Adrenal gland (tissue), 12 donors: Measurements from ENCODE around the gene RPTOR. TPM values are rescaled to one million over a fixed set of nuclear protein-coding genes. Genes with fewer than 3 reads are reported as not detected.

Source experiments
- DNase-seq, 7 donors: peaks; one replicate each; pipeline ENCODE4 v3.0.0-alpha.2; 2019 to 2020
- H3K27ac ChIP-seq, 5 donors: fragments of 200-600 bp; sonication (generic) in 4 of 5; 1 replicate in 3 of 5; 2 replicates in 2 of 5; pipeline versions ENCODE4 v1.5.1 to v1.8.0; 2016 to 2020; ENCODE audit warnings: mild to moderate bottlenecking in 1 of 5
- H3K27me3 ChIP-seq: fragments of 200-600 bp; 2 replicates; pipeline ENCODE4 v1.8.0; 2021
- H3K36me3 ChIP-seq, 2 donors: fragments of 200-600 bp; replicated peaks in 1 of 2; 1 replicate in 1 of 2; 2 replicates in 1 of 2; pipeline versions ENCODE4 v1.5.1 to v1.8.0; 2018 to 2022
- H3K4me1 ChIP-seq, 2 donors: fragments of 200-600 bp; replicated peaks in 1 of 2; 1 replicate in 1 of 2; 2 replicates in 1 of 2; pipeline versions ENCODE4 v1.5.1 to v1.8.0; 2018 to 2021
- H3K4me3 ChIP-seq, 4 donors: fragments of 200-600 bp; sonication (generic) in 3 of 4; one replicate each; pipeline ENCODE4 v1.5.1; 2016 to 2018
- H3K9me3 ChIP-seq, 3 donors: fragments of 200-600 bp; sonication (generic) in 1 of 3; replicated peaks in 1 of 3; 1 replicate in 2 of 3; 2 replicates in 1 of 3; pipeline versions ENCODE4 v1.5.1 to v1.8.0; 2016 to 2021
- POLR2A ChIP-seq, 2 donors: fragments of 450-650 bp; IDR thresholded peaks; one replicate each; pipeline ENCODE4 v1.6.1; 2017; ENCODE audit warnings: antibody characterized with exemption in 2 of 2, mild to moderate bottlenecking in 2 of 2, moderate library complexity in 1 of 2
- WGBS, 4 donors: extraction: QIAGEN DNeasy Blood & Tissue Kit in 2 of 4; methylation state at CpG; one replicate each; pipeline versions ENCODE4 v1.1.5 to v1.1.7; 2013 to 2017; 5-methylcytosine and 5-hydroxymethylcytosine counted together
- intact Hi-C, 2 donors: fragments of 100-400 bp; cut with DNase I; formaldehyde crosslinking; loops; one replicate each; pipeline versions ENCODE4 v1.14.1 to v1.15.0; 2022 to 2023
- polyA plus RNA-seq, 3 donors: library from polyadenylated mRNA; stranded (reverse); fragments of 200-250 nt in 2 of 3; fragments of 350-450 nt in 1 of 3; fragmentation: Illumina TruSeq in 1 of 3; extraction: RNeasy Lipid Tissue Mini Kit (QIAGEN cat#74804) in 1 of 3; gene quantifications; one replicate each; pipeline ENCODE4 v1.2.3, GENCODE V29; 2013 to 2014
- total RNA-seq, 9 donors: library from RNA; depleted of rRNA in 4 of 9; stranded (reverse); fragments of >200 nt in 4 of 9; fragments of 120-200 nt in 1 of 9; fragmentation: NEBNext Ultra II Directional in 1 of 9; extraction: Animal tissue kit (Norgen Biotek cat#: 25700) in 1 of 9; gene quantifications; one replicate each; pipeline versions ENCODE4 v1.1.0 to v1.2.4, GENCODE V29; 2013 to 2023
- TF ChIP-seq, protein P1 (sequence below), 6 experiments: fragments of 450-650 bp in 4 of 6; fragments of 200-600 bp in 2 of 6; sonication (generic) in 1 of 6; IDR thresholded peaks; 1 replicate in 5 of 6; 2 replicates in 1 of 6; pipeline versions ENCODE4 v1.5.1 to v1.8.0; 2016 to 2021; ENCODE audit warnings: antibody characterized with exemption in 6 of 6, mild to moderate bottlenecking in 2 of 6, moderate library complexity in 1 of 6
- donor health status: healthy with polysubstance abuse.
- donor health status: Bipolar disorder and iron deficiency.
- donor health status: DM: yes; HTN: yes; CAD: no.
- donor health status: DM: no; HTN: no; CAD: no.
- donor health status: DM: no; HTN: no; CAD: no.
- donor health status: DM: yes; HTN: yes; CAD: no.

RPTOR gene
- total and polyA plus RNA-seq, 12 donors = 9.7 to 53.3 (median 29.7) TPM

DNA sequence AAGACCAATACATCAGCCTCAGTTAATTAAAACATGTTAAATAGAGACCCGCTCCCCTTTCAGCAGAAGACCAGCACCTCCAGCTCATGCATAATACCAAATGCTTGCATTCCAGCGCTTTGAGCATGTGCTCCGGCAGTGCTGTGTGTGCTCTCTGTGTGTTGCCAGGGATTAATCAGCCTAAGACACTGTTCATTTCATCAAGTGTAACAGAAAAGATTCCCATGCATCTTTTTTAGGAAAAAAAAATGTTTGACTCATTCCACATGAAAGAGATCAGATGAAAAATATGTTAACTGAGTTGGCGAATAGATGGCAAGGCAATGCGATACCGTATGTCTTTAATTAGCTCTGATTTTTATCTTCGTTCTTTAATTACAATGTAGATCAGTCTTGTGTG is 187.6 kb downstream of the RPTOR start:
- TF ChIP-seq POLR2A (IDR thresholded peaks at IDR 0.05) = no peak
- TF ChIP-seq, protein P1, sequence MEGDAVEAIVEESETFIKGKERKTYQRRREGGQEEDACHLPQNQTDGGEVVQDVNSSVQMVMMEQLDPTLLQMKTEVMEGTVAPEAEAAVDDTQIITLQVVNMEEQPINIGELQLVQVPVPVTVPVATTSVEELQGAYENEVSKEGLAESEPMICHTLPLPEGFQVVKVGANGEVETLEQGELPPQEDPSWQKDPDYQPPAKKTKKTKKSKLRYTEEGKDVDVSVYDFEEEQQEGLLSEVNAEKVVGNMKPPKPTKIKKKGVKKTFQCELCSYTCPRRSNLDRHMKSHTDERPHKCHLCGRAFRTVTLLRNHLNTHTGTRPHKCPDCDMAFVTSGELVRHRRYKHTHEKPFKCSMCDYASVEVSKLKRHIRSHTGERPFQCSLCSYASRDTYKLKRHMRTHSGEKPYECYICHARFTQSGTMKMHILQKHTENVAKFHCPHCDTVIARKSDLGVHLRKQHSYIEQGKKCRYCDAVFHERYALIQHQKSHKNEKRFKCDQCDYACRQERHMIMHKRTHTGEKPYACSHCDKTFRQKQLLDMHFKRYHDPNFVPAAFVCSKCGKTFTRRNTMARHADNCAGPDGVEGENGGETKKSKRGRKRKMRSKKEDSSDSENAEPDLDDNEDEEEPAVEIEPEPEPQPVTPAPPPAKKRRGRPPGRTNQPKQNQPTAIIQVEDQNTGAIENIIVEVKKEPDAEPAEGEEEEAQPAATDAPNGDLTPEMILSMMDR (IDR thresholded peaks at IDR 0.05) = no peak
- Histone ChIP-seq H3K27ac (no peak overlapping the region), H3K4me1 (no peaks in the 10 kb centered on the region), H3K4me3 (no peak overlapping the region), H3K36me3 (no peaks in the 10 kb centered on the region), H3K9me3 (no peaks in the 10 kb centered on the region), H3K27me3 (no peaks in the 10 kb centered on the region)
- WGBS, 4 donors = 86 to 95% (median 87%) methylated on average over 7 of the region's 7 CpGs
- intact Hi-C loops = no loop called here
- DNase-seq = no peak

DNA sequence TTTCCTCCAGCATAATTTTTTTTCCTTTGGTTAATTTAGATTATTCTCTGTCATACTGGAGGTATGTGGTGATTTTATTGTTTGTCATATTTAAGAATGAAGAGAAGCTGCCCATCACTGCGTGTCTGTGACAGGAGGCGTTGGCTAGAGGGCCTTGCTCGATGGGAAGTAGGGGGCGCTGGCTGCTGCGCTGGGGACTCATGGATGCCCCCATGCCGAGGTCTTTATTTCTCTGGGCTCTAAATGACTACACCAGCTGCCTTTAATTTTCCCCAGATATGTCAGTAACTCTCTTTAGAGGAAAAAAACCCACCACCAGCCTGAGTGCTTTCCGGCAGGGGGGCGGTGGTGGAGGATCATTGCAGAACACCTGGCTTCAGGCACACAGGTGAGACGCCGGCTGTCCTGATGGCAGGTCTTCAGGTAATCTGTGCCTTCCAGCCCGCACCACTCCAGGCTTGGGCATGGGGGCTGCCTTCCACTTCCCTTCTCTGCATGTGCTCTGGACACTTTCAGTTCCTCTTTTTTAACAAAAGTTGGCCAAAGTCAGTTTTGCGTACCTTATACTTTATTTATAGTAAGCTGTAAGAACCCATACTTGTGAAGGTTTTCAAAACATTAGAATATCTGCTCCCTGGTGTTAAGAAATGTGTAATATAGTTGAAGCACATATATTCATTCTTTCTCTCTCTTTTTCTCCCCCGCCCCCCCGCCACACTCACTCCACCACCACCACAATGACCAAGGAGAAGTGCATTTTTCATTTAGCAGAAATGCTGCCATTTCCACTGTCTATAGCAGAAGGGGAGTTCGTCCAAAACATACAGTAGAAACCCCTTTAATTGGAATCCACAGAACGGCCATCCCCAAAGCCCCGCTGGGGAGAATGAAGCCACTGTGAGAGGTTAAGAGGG is 192.7 kb downstream of the RPTOR start:
- no peak for DNase-seq
- H3K4me3 ChIP-seq = no peak overlapping the region
- TF ChIP-seq, protein P1 (IDR thresholded peaks at IDR 0.05) = no peak
- TF ChIP-seq POLR2A (IDR thresholded peaks at IDR 0.05) = no peak
- peak overlapping the region in 1 of 5 donors; percentile 49 for H3K27ac ChIP-seq
- no peaks in the 10 kb centered on the region for H3K4me1 ChIP-seq
- no peaks in the 10 kb centered on the region for H3K36me3 ChIP-seq
- no peaks in the 10 kb centered on the region for H3K27me3 ChIP-seq
- intact Hi-C loops = no loop called here
- no peaks in the 10 kb centered on the region for H3K9me3 ChIP-seq
- WGBS, 4 donors = 78 to 87% (median 85%) methylated on average over 17 of the region's 17 CpGs

DNA sequence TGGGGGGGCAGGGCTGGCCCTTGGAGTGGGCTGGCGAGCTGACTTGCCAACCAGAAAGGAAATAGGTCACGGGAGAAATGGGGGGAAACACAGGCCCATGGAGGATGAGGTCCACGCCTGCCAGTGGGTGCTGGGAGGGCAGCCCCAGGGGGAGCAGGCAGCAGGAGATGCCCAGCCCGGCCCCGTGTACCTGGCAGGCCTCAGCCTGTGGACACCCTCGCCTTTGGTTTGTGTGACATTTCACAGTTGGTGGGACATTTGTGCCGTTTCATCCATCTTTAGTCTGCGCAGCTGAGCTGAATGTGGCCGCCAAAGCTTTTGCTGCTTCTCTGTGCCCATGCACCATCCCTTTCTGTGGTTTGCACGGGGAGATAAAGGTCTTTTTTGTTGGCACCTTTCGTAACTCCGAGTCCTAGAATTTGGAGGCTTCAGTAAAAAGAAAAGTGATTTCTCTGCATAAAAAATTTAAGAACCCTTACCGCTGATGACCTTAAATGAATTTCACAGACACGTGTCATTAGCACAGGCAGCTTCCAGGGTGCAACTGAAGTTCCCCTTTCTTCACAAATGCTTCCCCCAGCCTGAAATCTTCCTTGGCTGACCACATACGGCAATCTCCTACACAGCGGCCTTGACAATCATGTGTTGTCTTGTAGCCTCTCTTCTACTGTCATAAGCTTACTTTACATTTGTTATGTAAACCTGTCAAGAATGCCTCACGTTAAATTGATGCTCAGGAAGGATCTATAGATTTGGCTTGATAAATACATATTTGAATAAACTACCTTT is 193.6 kb downstream of the RPTOR start:
- H3K9me3 ChIP-seq = no peaks in the 10 kb centered on the region
- H3K4me1 ChIP-seq = peaks cover 0 to 7% of the 10 kb centered on the region in 2 donors
- DNase-seq = no peak
- peak overlapping the region in 1 of 5 donors; percentile 49 for H3K27ac ChIP-seq
- TF ChIP-seq, protein P1 (IDR thresholded peaks at IDR 0.05) = no peak
- TF ChIP-seq POLR2A (IDR thresholded peaks at IDR 0.05) = no peak
- intact Hi-C loops = no loop called here
- H3K4me3 ChIP-seq = no peak overlapping the region
- 74 to 85% (median 78%) methylated on average over 17 of the region's 17 CpGs for WGBS, 4 donors
- H3K36me3 ChIP-seq = no peaks in the 10 kb centered on the region
- H3K27me3 ChIP-seq = no peaks in the 10 kb centered on the region

DNA sequence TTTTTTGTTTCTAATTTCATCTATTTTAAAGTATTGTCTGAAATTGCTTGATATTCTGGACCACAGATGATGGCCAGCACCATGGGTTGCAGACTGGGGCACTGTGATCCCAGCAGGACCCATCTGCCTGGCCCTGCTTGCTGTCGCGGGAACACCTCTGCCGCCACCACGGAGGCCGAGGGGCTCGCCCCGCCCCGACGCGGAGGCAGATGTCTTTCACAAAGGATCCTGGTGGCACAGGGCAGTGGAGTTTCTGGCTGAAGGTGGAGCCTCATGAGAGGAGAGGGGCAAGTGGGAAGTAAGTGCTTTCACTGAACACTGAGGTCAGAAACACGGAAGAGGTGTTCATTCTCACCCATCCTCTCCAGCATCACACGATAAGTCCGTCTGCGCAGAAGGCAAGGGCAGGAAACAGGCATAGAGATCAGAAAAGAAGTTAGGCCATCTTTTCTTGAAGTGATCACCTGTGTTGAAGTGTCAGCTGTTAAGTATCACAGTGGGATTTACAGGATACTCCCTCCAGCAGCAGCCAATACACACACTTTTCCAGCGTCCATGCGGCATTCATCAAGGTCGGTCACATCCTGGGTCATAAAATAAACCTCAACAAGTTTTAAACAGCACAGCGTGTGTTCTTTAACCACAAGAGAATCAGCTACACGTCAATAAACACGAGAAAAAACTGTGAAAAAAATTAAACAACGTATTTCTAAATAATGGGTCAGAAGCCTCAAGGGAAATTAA is 194.5 kb downstream of the RPTOR start:
- WGBS, 4 donors = 83 to 88% (median 87%) methylated on average over 21 of the region's 21 CpGs
- TF ChIP-seq, protein P1 (IDR thresholded peaks at IDR 0.05) = no peak
- TF ChIP-seq POLR2A (IDR thresholded peaks at IDR 0.05) = no peak
- Histone ChIP-seq H3K27me3 (no peaks in the 10 kb centered on the region), H3K4me3 (no peak overlapping the region), H3K27ac (no peak overlapping the region), H3K36me3 (no peaks in the 10 kb centered on the region), H3K4me1 (peaks cover 0 to 10% of the 10 kb centered on the region in 2 donors), H3K9me3 (no peaks in the 10 kb centered on the region)
- intact Hi-C loops = no loop called here
- no peak for DNase-seq
